HepG2 (cell line): ENCODE results near the gene SYMPK. TPM values are rescaled to one million over a fixed set of nuclear protein-coding genes. Genes with fewer than 3 reads are reported as not detected.

ENCODE experiments used
- GMEB2 ChIP-seq: IDR thresholded peaks from 2 replicates; pipeline ENCODE4 v1.6.1; 2016; ENCODE audit warnings: missing biosample characterization, missing genetic modification reagents, low read depth
- GTF3A ChIP-seq: sonication (generic); formaldehyde crosslinking; conservative IDR thresholded peaks from 2 replicates; pipeline ENCODE4 v1.4.0; 2020; ENCODE audit warnings: mild to moderate bottlenecking, missing genetic modification reagents
- NAIF1 ChIP-seq: sonication (generic); formaldehyde crosslinking; IDR thresholded peaks from 2 replicates; pipeline ENCODE4 v1.5.0; 2020; ENCODE audit warnings: mild to moderate bottlenecking, missing genetic modification reagents, borderline replicate concordance
- NFATC3 ChIP-seq: sonication (generic); formaldehyde crosslinking; IDR thresholded peaks from 2 replicates; pipeline ENCODE4 v1.5.1; 2020; ENCODE audit warnings: mild to moderate bottlenecking, missing genetic modification reagents
- NR2F2 ChIP-seq: IDR thresholded peaks from 2 replicates; pipeline ENCODE4 v1.6.1; 2012; ENCODE audit warnings: low read depth, inconsistent platforms, borderline replicate concordance
- POLR2AphosphoS2 ChIP-seq: IDR thresholded peaks from 2 replicates; pipeline ENCODE4 v1.6.1; 2011; ENCODE audit warnings: low read depth, low read length, improper control_type of control experiment
- RARA ChIP-seq: IDR thresholded peaks from 2 replicates; pipeline ENCODE4 v1.6.1; 2016; ENCODE audit warnings: missing genetic modification reagents, missing compliant biosample characterization
- RERE ChIP-seq: IDR thresholded peaks from 2 replicates; pipeline ENCODE4 v1.6.1; 2016; ENCODE audit warnings: low read depth, missing genetic modification reagents, missing compliant biosample characterization
- SRY ChIP-seq: sonication (generic); formaldehyde crosslinking; IDR thresholded peaks from 2 replicates; pipeline ENCODE4 v1.8.0; 2022; ENCODE audit warnings: mild to moderate bottlenecking, missing genetic modification reagents
- ZFAT ChIP-seq: sonication (generic); formaldehyde crosslinking; conservative IDR thresholded peaks from 2 replicates; pipeline ENCODE4 v1.8.1; 2023; ENCODE audit warnings: missing genetic modification reagents, inconsistent platforms
- ZNF180 ChIP-seq: sonication (generic); formaldehyde crosslinking; IDR thresholded peaks from 2 replicates; pipeline ENCODE4 v1.4.0; 2020; ENCODE audit warnings: low read depth, missing genetic modification reagents, borderline replicate concordance
- ZNF33B ChIP-seq: sonication (generic); formaldehyde crosslinking; IDR thresholded peaks from 2 replicates; pipeline ENCODE4 v1.5.1; 2020; ENCODE audit warnings: mild to moderate bottlenecking, missing genetic modification reagents
- ZNF512B ChIP-seq: sonication (generic); formaldehyde crosslinking; IDR thresholded peaks from 2 replicates; pipeline ENCODE4 v1.5.1; 2020; ENCODE audit warnings: missing genetic modification reagents, mild to moderate bottlenecking, borderline replicate concordance
- ZNF558 ChIP-seq: sonication (generic); formaldehyde crosslinking; IDR thresholded peaks from 2 replicates; pipeline ENCODE4 v1.9.0; 2022; ENCODE audit warnings: mild to moderate bottlenecking, missing genetic modification reagents, borderline replicate concordance
- ZNF652 ChIP-seq: IDR thresholded peaks from 2 replicates; pipeline ENCODE4 v1.6.1; 2016; ENCODE audit warnings: low read depth, borderline replicate concordance
- ZNF7 ChIP-seq: IDR thresholded peaks from 2 replicates; pipeline ENCODE4 v1.6.1; 2016; ENCODE audit warnings: missing biosample characterization, missing genetic modification reagents
- ZNF720 ChIP-seq: sonication (generic); formaldehyde crosslinking; IDR thresholded peaks from 2 replicates; pipeline ENCODE4 v1.4.0; 2020; ENCODE audit warnings: missing genetic modification reagents
- ZNF773 ChIP-seq: sonication (generic); formaldehyde crosslinking; IDR thresholded peaks from 2 replicates; pipeline ENCODE4 v1.4.0; 2020; ENCODE audit warnings: missing genetic modification reagents, borderline replicate concordance
- ZNF879 ChIP-seq: sonication (generic); formaldehyde crosslinking; IDR thresholded peaks from 2 replicates; pipeline ENCODE4 v1.8.1; 2023; ENCODE audit warnings: missing genetic modification reagents
- ZNF883 ChIP-seq: sonication (generic); formaldehyde crosslinking; IDR thresholded peaks from 2 replicates; pipeline ENCODE4 v1.5.1; 2020; ENCODE audit warnings: mild to moderate bottlenecking, missing genetic modification reagents; ENCODE audit errors: not compliant biosample characterization
- polyA plus RNA-seq, 8 experiments: library from polyadenylated mRNA; depleted of rRNA in 3 of 8; stranded (reverse) in 7 of 8; unstranded in 1 of 8; fragments of >200 nt; fragmentation: Illumina TruSeq in 4 of 8; extraction: Trizol in 4 of 8; gene quantifications; 2 replicates each; pipeline versions ENCODE4 v1.2.1 to v1.2.3, GENCODE V29; 2011 to 2016; ENCODE audit warnings: low read depth in 4 of 8, missing spikeins in 1 of 8, mixed read lengths in 1 of 8; ENCODE audit not compliant: insufficient read depth in 1 of 8
- total RNA-seq, 5 experiments: library from RNA; depleted of rRNA; stranded (reverse); fragments of >200 nt; fragmentation: Illumina TruSeq; extraction: Trizol; gene quantifications; 2 replicates each; pipeline ENCODE4 v1.2.3, GENCODE V29; 2016; ENCODE audit warnings: low read depth in 1 of 5

The SYMPK gene
- total and polyA plus RNA-seq, 2 of the 13 experiments (the other 11 are each of a cell fraction or from before 2014, with no cell fraction given): 21.9 to 55.7 TPM

GRCh38 chr19:45885556-45886426 lies 22.8 kb upstream of the SYMPK start, which contains the start of gene IRF2BP1 (continued):
- TF ChIP-seq RERE (CRISPR knock-in tag) (no peak), SRY (CRISPR knock-in tag) (0 out of 2 replicates have a peak, but pooled peaks have one; percentile 63), ZNF7 (CRISPR knock-in tag) (no peak), NFATC3 (CRISPR knock-in tag) (no peak), POLR2AphosphoS2 (no peak), NR2F2 (no peak), ZNF512B (no peak), ZNF180 (CRISPR knock-in tag) (no peak), ZFAT (CRISPR knock-in tag) (no peak), ZNF33B (CRISPR knock-in tag) (no peak), NAIF1 (CRISPR knock-in tag) (no peak), ZNF883 (CRISPR knock-in tag) (peak; percentile 46), ZNF773 (CRISPR knock-in tag) (peak; percentile 68; the same call in 1 of the 2 replicates), ZNF879 (CRISPR knock-in tag) (0 out of 2 replicates have a peak, but pooled peaks have one; percentile 69), RARA (no peak), GMEB2 (CRISPR knock-in tag) (no peak), ZNF558 (CRISPR knock-in tag) (peak; percentile 72; the same call in 1 of the 2 replicates), GTF3A (CRISPR knock-in tag) (no peak), ZNF652 (CRISPR knock-in tag) (peak; percentile 90), ZNF720 (CRISPR knock-in tag) (no peak)
